Measurements from ENCODE around the gene NPHP4.

NPHP4 gene

GRCh38 chr1:5995871-5996630 lies 3.8 kb upstream of the NPHP4 start:
- WGBS, 2 experiments (ENCODE audit: insufficient coverage in 2 of 2), result 90 to 94% methylated on average over 13 to 15 of the region's 17 CpGs
- no peaks in the 10 kb centered on the region for H3K36me3 ChIP-seq (ENCODE audit: control insufficient read depth, insufficient read depth, low read length)
- no peaks in the 10 kb centered on the region for H3K9me3 ChIP-seq (ENCODE audit: control insufficient read depth, low read length)
- no peak overlapping the region for H3K4me3 ChIP-seq (ENCODE audit: extremely low read depth, insufficient read depth, low read length, poor library complexity, severe bottlenecking)
- peaks cover 13% of the 10 kb centered on the region for H3K4me1 ChIP-seq (ENCODE audit: control insufficient read depth, insufficient read depth, low read length, poor library complexity, severe bottlenecking)
- H3K27ac ChIP-seq (ENCODE audit: low read depth, low read length, severe bottlenecking), result no peak overlapping the region

GRCh38 chr1:5994713-5995621 lies 2.7 kb upstream of the NPHP4 start:
- WGBS, 2 experiments (ENCODE audit: insufficient coverage in 2 of 2), result 95 to 96% methylated on average over 24 to 27 of the region's 29 CpGs
- H3K9me3 ChIP-seq (ENCODE audit: control insufficient read depth, low read length), result no peaks in the 10 kb centered on the region
- peaks cover 14% of the 10 kb centered on the region for H3K4me1 ChIP-seq (ENCODE audit: control insufficient read depth, insufficient read depth, low read length, poor library complexity, severe bottlenecking)
- no peak overlapping the region for H3K27ac ChIP-seq (ENCODE audit: low read depth, low read length, severe bottlenecking)
- H3K4me3 ChIP-seq (ENCODE audit: extremely low read depth, insufficient read depth, low read length, poor library complexity, severe bottlenecking), result no peak overlapping the region
- no peaks in the 10 kb centered on the region for H3K36me3 ChIP-seq (ENCODE audit: control insufficient read depth, insufficient read depth, low read length)

GRCh38 chr1:5993556-5994491 lies 1.6 kb upstream of the NPHP4 start:
- Histone ChIP-seq H3K27ac (ENCODE audit: low read depth, low read length, severe bottlenecking) (no peak overlapping the region), H3K4me3 (ENCODE audit: extremely low read depth, insufficient read depth, low read length, poor library complexity, severe bottlenecking) (peak overlapping the region; percentile 71), H3K9me3 (ENCODE audit: control insufficient read depth, low read length) (no peaks in the 10 kb centered on the region), H3K4me1 (ENCODE audit: control insufficient read depth, insufficient read depth, low read length, poor library complexity, severe bottlenecking) (peaks cover 14% of the 10 kb centered on the region), H3K36me3 (ENCODE audit: control insufficient read depth, insufficient read depth, low read length) (no peaks in the 10 kb centered on the region)
- WGBS, 2 experiments (ENCODE audit: insufficient coverage in 2 of 2), result 37 to 38% methylated on average over 23 to 29 of the region's 29 CpGs

- Histone ChIP-seq H3K27ac (ENCODE audit: low read depth, low read length, severe bottlenecking) (no peak overlapping the region), H3K9me3 (ENCODE audit: control insufficient read depth, low read length) (no peaks in the 10 kb centered on the region), H3K4me1 (ENCODE audit: control insufficient read depth, insufficient read depth, low read length, poor library complexity, severe bottlenecking) (peaks cover 14% of the 10 kb centered on the region), H3K36me3 (ENCODE audit: control insufficient read depth, insufficient read depth, low read length) (no peaks in the 10 kb centered on the region), H3K4me3 (ENCODE audit: extremely low read depth, insufficient read depth, low read length, poor library complexity, severe bottlenecking) (peak overlapping the region; percentile 71)
- 0% methylated on average over 34 to 43 of the region's 49 CpGs for WGBS, 2 experiments (ENCODE audit: insufficient coverage in 2 of 2)
Observed at GRCh38 chr1:5992814-5993555, 760 bp upstream of the NPHP4 start.

- Histone ChIP-seq H3K4me3 (ENCODE audit: extremely low read depth, insufficient read depth, low read length, poor library complexity, severe bottlenecking) (peak overlapping the region; percentile 71), H3K36me3 (ENCODE audit: control insufficient read depth, insufficient read depth, low read length) (no peaks in the 10 kb centered on the region), H3K9me3 (ENCODE audit: control insufficient read depth, low read length) (no peaks in the 10 kb centered on the region), H3K27ac (ENCODE audit: low read depth, low read length, severe bottlenecking) (peak overlapping the region; percentile 95), H3K4me1 (ENCODE audit: control insufficient read depth, insufficient read depth, low read length, poor library complexity, severe bottlenecking) (peaks cover 14% of the 10 kb centered on the region)
- 0 to 1% methylated on average over 40 to 41 of the region's 60 CpGs for WGBS, 2 experiments (ENCODE audit: insufficient coverage in 2 of 2)
Observed at GRCh38 chr1:5991381-5992025, 722 bp downstream of the NPHP4 start.

- 12 to 39% methylated on average over 6 to 9 of the region's 10 CpGs for WGBS, 2 experiments (ENCODE audit: insufficient coverage in 2 of 2)
- Histone ChIP-seq H3K9me3 (ENCODE audit: control insufficient read depth, low read length) (no peaks in the 10 kb centered on the region), H3K4me3 (ENCODE audit: extremely low read depth, insufficient read depth, low read length, poor library complexity, severe bottlenecking) (peak overlapping the region; percentile 71), H3K4me1 (ENCODE audit: control insufficient read depth, insufficient read depth, low read length, poor library complexity, severe bottlenecking) (peaks cover 14% of the 10 kb centered on the region), H3K27ac (ENCODE audit: low read depth, low read length, severe bottlenecking) (no peak overlapping the region), H3K36me3 (ENCODE audit: control insufficient read depth, insufficient read depth, low read length) (no peaks in the 10 kb centered on the region)
Observed at GRCh38 chr1:5990913-5991312, 1.3 kb downstream of the NPHP4 start.

- Histone ChIP-seq H3K36me3 (ENCODE audit: control insufficient read depth, insufficient read depth, low read length) (peaks cover 4% of the 10 kb centered on the region), H3K4me3 (ENCODE audit: extremely low read depth, insufficient read depth, low read length, poor library complexity, severe bottlenecking) (no peak overlapping the region), H3K9me3 (ENCODE audit: control insufficient read depth, low read length) (no peaks in the 10 kb centered on the region), H3K27ac (ENCODE audit: low read depth, low read length, severe bottlenecking) (no peak overlapping the region), H3K4me1 (ENCODE audit: control insufficient read depth, insufficient read depth, low read length, poor library complexity, severe bottlenecking) (peaks cover 14% of the 10 kb centered on the region)
- whole genome bisulfite sequencing, 2 experiments (ENCODE audit: insufficient coverage in 2 of 2), result 85 to 90% methylated on average over 16 to 18 of the region's 18 CpGs
Observed at GRCh38 chr1:5989731-5990271, 2.4 kb downstream of the NPHP4 start.

- H3K9me3 ChIP-seq (ENCODE audit: control insufficient read depth, low read length), result no peaks in the 10 kb centered on the region
- 88 to 98% methylated on average over 5 of the region's 5 CpGs for WGBS, 2 experiments (ENCODE audit: insufficient coverage in 2 of 2)
Observed at GRCh38 chr1:5989286-5989605, 3.0 kb downstream of the NPHP4 start.

GRCh38 chr1:5988596-5989285 lies 3.5 kb downstream of the NPHP4 start:
- no peaks in the 10 kb centered on the region for H3K9me3 ChIP-seq (ENCODE audit: control insufficient read depth, low read length)
- H3K4me1 ChIP-seq (ENCODE audit: control insufficient read depth, insufficient read depth, low read length, poor library complexity, severe bottlenecking), result peaks cover 10% of the 10 kb centered on the region
- WGBS, 2 experiments (ENCODE audit: insufficient coverage in 2 of 2), result 92% methylated on average over 10 to 13 of the region's 14 CpGs
- H3K4me3 ChIP-seq (ENCODE audit: extremely low read depth, insufficient read depth, low read length, poor library complexity, severe bottlenecking), result no peak overlapping the region
- no peak overlapping the region for H3K27ac ChIP-seq (ENCODE audit: low read depth, low read length, severe bottlenecking)
- peaks cover 10% of the 10 kb centered on the region for H3K36me3 ChIP-seq (ENCODE audit: control insufficient read depth, insufficient read depth, low read length)

More at GRCh38 chr1:5989286-5989605, 3.0 kb downstream of the NPHP4 start:
- Histone ChIP-seq H3K27ac (ENCODE audit: low read depth, low read length, severe bottlenecking) (no peak overlapping the region), H3K4me1 (ENCODE audit: control insufficient read depth, insufficient read depth, low read length, poor library complexity, severe bottlenecking) (peaks cover 14% of the 10 kb centered on the region), H3K36me3 (ENCODE audit: control insufficient read depth, insufficient read depth, low read length) (peaks cover 9% of the 10 kb centered on the region), H3K4me3 (ENCODE audit: extremely low read depth, insufficient read depth, low read length, poor library complexity, severe bottlenecking) (no peak overlapping the region)
